Activated naive CD8-positive, alpha-beta T cell treated with anti-CD3 and anti-CD28 coated beads for 36 hours (primary cell): ENCODE results near the gene NCAM1. TPM values are rescaled to one million over a fixed set of nuclear protein-coding genes. Genes with fewer than 3 reads are reported as not detected.

Source experiments
- DNase-seq: peaks from one replicate; pipeline ENCODE4 v3.0.0; 2021
- H3K27ac Mint-ChIP-seq: one replicate; pipeline ENCODE4 v1.8.0; 2022; ENCODE audit warnings: mild to moderate bottlenecking, moderate library complexity, mixed read lengths
- H3K27me3 Mint-ChIP-seq: one replicate; pipeline ENCODE4 v1.8.0; 2022; ENCODE audit warnings: mild to moderate bottlenecking, mixed read lengths
- H3K36me3 Mint-ChIP-seq: one replicate; pipeline ENCODE4 v1.8.0; 2021; ENCODE audit warnings: mild to moderate bottlenecking, mixed read lengths
- H3K4me1 Mint-ChIP-seq: one replicate; pipeline ENCODE4 v1.8.0; 2021; ENCODE audit warnings: mixed read lengths
- H3K4me3 Mint-ChIP-seq: one replicate; pipeline ENCODE4 v1.8.0; 2022; ENCODE audit warnings: mild to moderate bottlenecking, moderate library complexity, mixed read lengths
- H3K9me3 Mint-ChIP-seq: one replicate; pipeline ENCODE4 v1.8.0; 2022; ENCODE audit warnings: mixed read lengths
- total RNA-seq, 2 experiments: library from RNA; stranded (reverse); gene quantifications; one replicate each; pipeline ENCODE4 v1.2.3, GENCODE V29; 2021

NCAM1 gene
- total RNA-seq, 2 experiments from 2014 or later, result 0.16 TPM; not detected in 1

- Mint-ChIP-seq H3K9me3 (no peaks in the 10 kb centered on the region), H3K4me1 (no peaks in the 10 kb centered on the region), H3K4me3 (no peak overlapping the region), H3K27ac (no peak overlapping the region), H3K36me3 (no peaks in the 10 kb centered on the region), H3K27me3 (no peaks in the 10 kb centered on the region)
- DNase-seq, result no peak
These were observed 308.9 kb downstream of the NCAM1 start for GRCh38 chr11:113270080-113270479.

GRCh38 chr11:113271551-113272245 is 310.5 kb downstream of the NCAM1 start:
- H3K4me3 Mint-ChIP-seq, result no peak overlapping the region
- no peaks in the 10 kb centered on the region for H3K36me3 Mint-ChIP-seq
- H3K9me3 Mint-ChIP-seq, result no peaks in the 10 kb centered on the region
- H3K4me1 Mint-ChIP-seq, result no peaks in the 10 kb centered on the region
- H3K27ac Mint-ChIP-seq, result no peak overlapping the region
- DNase-seq, result no peak
- no peaks in the 10 kb centered on the region for H3K27me3 Mint-ChIP-seq

- Mint-ChIP-seq H3K36me3 (no peaks in the 10 kb centered on the region), H3K27ac (no peak overlapping the region), H3K4me3 (no peak overlapping the region), H3K4me1 (no peaks in the 10 kb centered on the region), H3K9me3 (no peaks in the 10 kb centered on the region), H3K27me3 (no peaks in the 10 kb centered on the region)
- no peak for DNase-seq
These were observed 311.1 kb downstream of the NCAM1 start for GRCh38 chr11:113272281-113272680.

GRCh38 chr11:113272927-113273615 is 311.9 kb downstream of the NCAM1 start:
- Mint-ChIP-seq H3K9me3 (no peaks in the 10 kb centered on the region), H3K36me3 (no peaks in the 10 kb centered on the region), H3K4me1 (no peaks in the 10 kb centered on the region), H3K27ac (no peak overlapping the region), H3K4me3 (no peak overlapping the region), H3K27me3 (no peaks in the 10 kb centered on the region)
- DNase-seq, result no peak

- H3K4me1 Mint-ChIP-seq, result no peaks in the 10 kb centered on the region
- no peak overlapping the region for H3K27ac Mint-ChIP-seq
- H3K9me3 Mint-ChIP-seq, result no peaks in the 10 kb centered on the region
- H3K4me3 Mint-ChIP-seq, result no peak overlapping the region
- no peak for DNase-seq
- no peaks in the 10 kb centered on the region for H3K27me3 Mint-ChIP-seq
- H3K36me3 Mint-ChIP-seq, result no peaks in the 10 kb centered on the region
These were observed 312.5 kb downstream of the NCAM1 start for GRCh38 chr11:113273720-113274119.

- no peaks in the 10 kb centered on the region for H3K36me3 Mint-ChIP-seq
- H3K27me3 Mint-ChIP-seq, result no peaks in the 10 kb centered on the region
- H3K4me3 Mint-ChIP-seq, result no peak overlapping the region
- H3K27ac Mint-ChIP-seq, result no peak overlapping the region
- DNase-seq, result no peak
- no peaks in the 10 kb centered on the region for H3K9me3 Mint-ChIP-seq
- H3K4me1 Mint-ChIP-seq, result no peaks in the 10 kb centered on the region
These were observed 313.7 kb downstream of the NCAM1 start for GRCh38 chr11:113274713-113275582.

GRCh38 chr11:113275602-113276001 is 314.4 kb downstream of the NCAM1 start:
- Mint-ChIP-seq H3K4me1 (no peaks in the 10 kb centered on the region), H3K36me3 (no peaks in the 10 kb centered on the region), H3K27ac (no peak overlapping the region), H3K4me3 (no peak overlapping the region), H3K9me3 (no peaks in the 10 kb centered on the region), H3K27me3 (no peaks in the 10 kb centered on the region)
- no peak for DNase-seq

- Mint-ChIP-seq H3K27ac (no peak overlapping the region), H3K4me1 (no peaks in the 10 kb centered on the region), H3K9me3 (no peaks in the 10 kb centered on the region)
These were observed 315.2 kb downstream of the NCAM1 start for GRCh38 chr11:113276466-113276865.

GRCh38 chr11:113277907-113278306 is 316.7 kb downstream of the NCAM1 start:
- Mint-ChIP-seq H3K4me3 (no peak overlapping the region), H3K27me3 (no peaks in the 10 kb centered on the region), H3K4me1 (no peaks in the 10 kb centered on the region), H3K9me3 (no peaks in the 10 kb centered on the region), H3K27ac (no peak overlapping the region), H3K36me3 (no peaks in the 10 kb centered on the region)
- DNase-seq, result no peak

More at GRCh38 chr11:113276466-113276865, 315.2 kb downstream of the NCAM1 start:
- H3K27me3 Mint-ChIP-seq, result no peaks in the 10 kb centered on the region
- DNase-seq, result no peak
- no peaks in the 10 kb centered on the region for H3K36me3 Mint-ChIP-seq
- H3K4me3 Mint-ChIP-seq, result no peak overlapping the region

GRCh38 chr11:113278481-113278880 is 317.3 kb downstream of the NCAM1 start:
- H3K4me1 Mint-ChIP-seq, result no peaks in the 10 kb centered on the region
- no peak overlapping the region for H3K4me3 Mint-ChIP-seq
- H3K27ac Mint-ChIP-seq, result no peak overlapping the region
- no peaks in the 10 kb centered on the region for H3K27me3 Mint-ChIP-seq
- DNase-seq, result no peak
- no peaks in the 10 kb centered on the region for H3K9me3 Mint-ChIP-seq
- H3K36me3 Mint-ChIP-seq, result no peaks in the 10 kb centered on the region

- Mint-ChIP-seq H3K27me3 (no peaks in the 10 kb centered on the region), H3K36me3 (no peaks in the 10 kb centered on the region), H3K4me3 (no peak overlapping the region), H3K9me3 (no peaks in the 10 kb centered on the region), H3K4me1 (no peaks in the 10 kb centered on the region), H3K27ac (no peak overlapping the region)
- no peak for DNase-seq
These were observed 317.7 kb downstream of the NCAM1 start for GRCh38 chr11:113278925-113279324.

GRCh38 chr11:113279591-113279990 is 318.4 kb downstream of the NCAM1 start:
- Mint-ChIP-seq H3K4me3 (no peak overlapping the region), H3K27me3 (no peaks in the 10 kb centered on the region), H3K36me3 (no peaks in the 10 kb centered on the region), H3K27ac (no peak overlapping the region), H3K9me3 (no peaks in the 10 kb centered on the region), H3K4me1 (no peaks in the 10 kb centered on the region)
- DNase-seq, result no peak

GRCh38 chr11:113281052-113281725 is 320.0 kb downstream of the NCAM1 start:
- no peak for DNase-seq

GRCh38 chr11:113282898-113283437 is 321.7 kb downstream of the NCAM1 start:
- H3K27ac Mint-ChIP-seq, result no peak overlapping the region
- no peaks in the 10 kb centered on the region for H3K27me3 Mint-ChIP-seq
- DNase-seq, result no peak
- no peaks in the 10 kb centered on the region for H3K9me3 Mint-ChIP-seq
- no peaks in the 10 kb centered on the region for H3K4me1 Mint-ChIP-seq
- H3K36me3 Mint-ChIP-seq, result no peaks in the 10 kb centered on the region
- no peak overlapping the region for H3K4me3 Mint-ChIP-seq

More at GRCh38 chr11:113281052-113281725, 320.0 kb downstream of the NCAM1 start:
- Mint-ChIP-seq H3K4me1 (no peaks in the 10 kb centered on the region), H3K9me3 (no peaks in the 10 kb centered on the region), H3K4me3 (no peak overlapping the region), H3K36me3 (no peaks in the 10 kb centered on the region), H3K27me3 (no peaks in the 10 kb centered on the region), H3K27ac (no peak overlapping the region)
